SU-DHL-6 (cell line): ENCODE results near the gene COL5A1.

Experiments used
- H2AFZ ChIP-seq: fragments of 200-600 bp; sonication (generic); 2 replicates; pipeline ENCODE4 v1.6.1; 2014; ENCODE audit warnings: low read depth, mild to moderate bottlenecking, moderate library complexity, mixed read lengths, antibody characterized with exemption, low read length; ENCODE audit not compliant: severe bottlenecking
- H3F3A ChIP-seq: fragments of 200-600 bp; shearing (Covaris generic); 2 replicates; pipeline ENCODE4 v1.6.0; 2016; ENCODE audit warnings: antibody characterized with exemption, mild to moderate bottlenecking; ENCODE audit not compliant: insufficient read depth
- H3K27ac ChIP-seq: fragments of 200-600 bp; sonication (generic); 2 replicates; pipeline ENCODE4 v1.5.1; 2016; ENCODE audit warnings: low read depth, mild to moderate bottlenecking, low read length, moderate library complexity, mixed read lengths
- H3K27me3 ChIP-seq: fragments of 200-600 bp; sonication (generic), shearing (Covaris generic); 2 replicates; pipeline ENCODE4 v1.6.0; 2014; ENCODE audit warnings: mild to moderate bottlenecking, low read length
- H3K36me3 ChIP-seq: fragments of 200-600 bp; sonication (generic); 2 replicates; pipeline ENCODE4 v1.6.1; 2014; ENCODE audit warnings: mild to moderate bottlenecking, low read length, mixed read lengths
- H3K4me2 ChIP-seq: fragments of 300-600, 200-600 bp; shearing (Covaris generic), sonication (generic); 2 replicates; pipeline ENCODE4 v1.6.0; 2014; ENCODE audit warnings: low read length, low read depth, mild to moderate bottlenecking; ENCODE audit not compliant: poor library complexity, severe bottlenecking
- H3K4me3 ChIP-seq: fragments of 200-600 bp; sonication (generic); 2 replicates; pipeline ENCODE4 v1.5.1; 2014; ENCODE audit warnings: antibody characterized with exemption, low read length, mild to moderate bottlenecking, mixed read lengths; ENCODE audit not compliant: insufficient read depth, poor library complexity, severe bottlenecking
- H3K79me2 ChIP-seq: fragments of 200-600 bp; sonication (generic); 2 replicates; pipeline ENCODE4 v1.6.1; 2014; ENCODE audit warnings: mild to moderate bottlenecking, low read length, moderate library complexity; ENCODE audit not compliant: insufficient read depth
- H3K9ac ChIP-seq: fragments of 200-600 bp; sonication (generic); 2 replicates; pipeline ENCODE4 v1.7.0; 2014; ENCODE audit warnings: mild to moderate bottlenecking, low read length
- H3K9me2 ChIP-seq: fragments of 200-600 bp; sonication (generic); replicated peaks from 2 replicates; pipeline ENCODE4 v1.6.1; 2014; ENCODE audit warnings: low read length; ENCODE audit not compliant: insufficient read depth
- H3K9me3 ChIP-seq: fragments of 200-600 bp; sonication (generic); 2 replicates; pipeline ENCODE4 v1.6.1; 2014; ENCODE audit warnings: low read length, mixed read lengths; ENCODE audit not compliant: insufficient read depth
- H4K20me1 ChIP-seq: fragments of 200-600 bp; sonication (generic); 2 replicates; pipeline ENCODE4 v1.6.1; 2014; ENCODE audit warnings: low read depth, mild to moderate bottlenecking, antibody characterized with exemption, low read length, moderate library complexity, mixed read lengths
- CTCF ChIP-seq: fragments of 200-600 bp; sonication (generic); IDR thresholded peaks from one replicate; pipeline ENCODE4 v1.5.1; 2017; ENCODE audit warnings: antibody characterized with exemption, mild to moderate bottlenecking, low read length, moderate library complexity; ENCODE audit not compliant: insufficient read depth, poor library complexity, severe bottlenecking
- EZH2phosphoT487 ChIP-seq: fragments of 200-600 bp; sonication (generic), shearing (Covaris generic); conservative IDR thresholded peaks from 2 replicates; pipeline ENCODE4 v1.6.1; 2018; ENCODE audit warnings: mild to moderate bottlenecking, antibody characterized with exemption, low read length, moderate library complexity, mixed read lengths

The COL5A1 gene

GRCh38 chr9:134694714-134695113 is 53.1 kb downstream of the COL5A1 start:
- Histone ChIP-seq H3K79me2 (no peaks in the 10 kb centered on the region), H3K9me2 (no peaks in the 10 kb centered on the region), H3K4me3 (no peak overlapping the region), H3K27ac (no peak overlapping the region), H4K20me1 (no peaks in the 10 kb centered on the region), H3K9ac (no peak overlapping the region), H3K9me3 (no peaks in the 10 kb centered on the region), H2AFZ (no peak overlapping the region), H3F3A (no peaks in the 10 kb centered on the region), H3K4me2 (no peak overlapping the region), H3K36me3 (no peaks in the 10 kb centered on the region), H3K27me3 (no peaks in the 10 kb centered on the region)
- TF ChIP-seq EZH2phosphoT487 (no peak), CTCF (no peak)

- H3K9ac ChIP-seq, result no peak overlapping the region
- H4K20me1 ChIP-seq, result no peaks in the 10 kb centered on the region
Measured at GRCh38 chr9:134695144-134695543, 53.5 kb downstream of the COL5A1 start.

GRCh38 chr9:134696433-134696832 is 54.8 kb downstream of the COL5A1 start:
- TF ChIP-seq EZH2phosphoT487, result no peak
- TF ChIP-seq CTCF, result no peak
- H3K27me3 ChIP-seq, result no peaks in the 10 kb centered on the region
- H3K4me3 ChIP-seq, result no peak overlapping the region
- H4K20me1 ChIP-seq, result no peaks in the 10 kb centered on the region
- H3K36me3 ChIP-seq, result no peaks in the 10 kb centered on the region
- H2AFZ ChIP-seq, result no peak overlapping the region
- no peaks in the 10 kb centered on the region for H3F3A ChIP-seq
- no peaks in the 10 kb centered on the region for H3K9me3 ChIP-seq
- no peaks in the 10 kb centered on the region for H3K9me2 ChIP-seq
- H3K4me2 ChIP-seq, result no peak overlapping the region
- no peaks in the 10 kb centered on the region for H3K79me2 ChIP-seq
- H3K27ac ChIP-seq, result no peak overlapping the region
- no peak overlapping the region for H3K9ac ChIP-seq

More at GRCh38 chr9:134695144-134695543, 53.5 kb downstream of the COL5A1 start:
- Histone ChIP-seq H3K36me3 (no peaks in the 10 kb centered on the region), H3K27ac (no peak overlapping the region), H3K4me2 (no peak overlapping the region), H3K9me2 (no peaks in the 10 kb centered on the region), H3K4me3 (no peak overlapping the region), H3K79me2 (no peaks in the 10 kb centered on the region), H3K9me3 (no peaks in the 10 kb centered on the region), H3K27me3 (no peaks in the 10 kb centered on the region), H2AFZ (no peak overlapping the region), H3F3A (no peaks in the 10 kb centered on the region)
- TF ChIP-seq EZH2phosphoT487 (no peak), CTCF (no peak)
